Activated CD4-positive, alpha-beta memory T cell treated with anti-CD3 and anti-CD28 coated beads for 36 hours (primary cell): ENCODE results near the gene CDH12. TPM values are rescaled to one million over a fixed set of nuclear protein-coding genes. Genes with fewer than 3 reads are reported as not detected.
"Not testable (repeated sequence)": the region's sequence is repeated elsewhere in the genome, so short reads cannot be mapped to it uniquely, and the experiment has no call there.

Experiments used
- CTCF ChIA-PET: fragments of 350-600 bp; sonication (Branson Sonifier 250); formaldehyde crosslinking; loops from one replicate; lab custom pipeline; 2021; ENCODE audit warnings: antibody characterized with exemption, inconsistent platforms; lab: Charles Lee
- POLR2A ChIA-PET: fragments of 350-600 bp; sonication (Branson Sonifier 250); formaldehyde crosslinking; loops from one replicate; lab custom pipeline; 2021; ENCODE audit warnings: antibody characterized with exemption; lab: Charles Lee
- DNase-seq: peaks from one replicate; pipeline ENCODE4 v3.0.0-alpha.2; 2020
- H3K27ac Mint-ChIP-seq: one replicate; pipeline ENCODE4 v1.8.0; 2021; ENCODE audit warnings: mixed read lengths
- H3K27me3 Mint-ChIP-seq: one replicate; pipeline ENCODE4 v1.8.0; 2021; ENCODE audit warnings: mixed read lengths
- H3K36me3 Mint-ChIP-seq: one replicate; pipeline ENCODE4 v1.8.0; 2021; ENCODE audit warnings: mixed read lengths
- H3K4me1 Mint-ChIP-seq: one replicate; pipeline ENCODE4 v1.8.0; 2021; ENCODE audit warnings: low read depth, mixed read lengths
- H3K4me3 Mint-ChIP-seq: one replicate; pipeline ENCODE4 v1.8.0; 2021; ENCODE audit warnings: mild to moderate bottlenecking, mixed read lengths
- H3K9me3 Mint-ChIP-seq: one replicate; pipeline ENCODE4 v1.8.0; 2021; ENCODE audit warnings: mixed read lengths
- intact Hi-C: fragments of 100-400 bp; cut with micrococcal nuclease; formaldehyde crosslinking; loops from one replicate; pipeline ENCODE4 v1.15.1; 2023
- total RNA-seq, 2 experiments: library from RNA; stranded (reverse); gene quantifications; one replicate each; pipeline ENCODE4 v1.2.3, GENCODE V29; 2021

Gene CDH12
- total RNA-seq, 2 experiments from 2014 or later = not detected

- H3K36me3 Mint-ChIP-seq, DNase-seq, H3K4me1 Mint-ChIP-seq, POLR2A ChIA-PET, intact Hi-C loops, CTCF ChIA-PET, H3K27me3 Mint-ChIP-seq, H3K9me3 Mint-ChIP-seq, H3K27ac Mint-ChIP-seq, H3K4me3 Mint-ChIP-seq: not testable (repeated sequence)
Measured at GRCh38 chr5:21951571-21951970, 901.6 kb downstream of the CDH12 start.

DNA sequence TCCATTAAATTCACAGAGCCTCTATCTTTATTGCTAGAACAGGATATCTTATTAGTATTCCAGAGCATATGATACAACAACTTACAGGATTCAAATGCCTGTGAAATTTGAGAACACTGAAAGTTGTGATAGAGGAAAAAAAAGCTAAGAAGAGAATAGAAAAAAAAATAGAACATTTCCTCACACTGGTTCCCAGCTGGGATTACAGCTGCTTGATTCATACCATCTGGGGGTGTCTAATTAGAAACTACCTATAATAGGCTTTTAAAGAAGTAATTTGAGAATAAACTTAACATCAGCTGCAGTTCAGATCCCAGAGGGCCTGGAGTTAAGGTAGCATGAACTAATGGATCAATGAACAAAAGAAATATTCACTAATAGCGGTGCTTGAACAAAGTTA is 922.0 kb downstream of the CDH12 start:
- intact Hi-C loops = no loop called here
- Mint-ChIP-seq H3K36me3 (no peaks in the 10 kb centered on the region), H3K27ac (no peak overlapping the region), H3K4me1 (no peaks in the 10 kb centered on the region), H3K4me3 (no peak overlapping the region), H3K27me3 (no peaks in the 10 kb centered on the region), H3K9me3 (peaks cover 22% of the 10 kb centered on the region)
- ChIA-PET POLR2A (no interaction called here), CTCF (no interaction called here)
- DNase-seq = no peak

- Mint-ChIP-seq H3K27ac (no peak overlapping the region), H3K4me1 (no peaks in the 10 kb centered on the region), H3K4me3 (no peak overlapping the region), H3K36me3 (no peaks in the 10 kb centered on the region), H3K9me3 (peaks cover 6% of the 10 kb centered on the region), H3K27me3 (no peaks in the 10 kb centered on the region)
- DNase-seq = no peak
- intact Hi-C loops = no loop called here
- ChIA-PET POLR2A (no interaction called here), CTCF (no interaction called here)
Measured at GRCh38 chr5:21919414-21920022, 933.6 kb downstream of the CDH12 start.

- Mint-ChIP-seq H3K27ac (no peak overlapping the region), H3K9me3 (peaks cover 6% of the 10 kb centered on the region), H3K27me3 (no peaks in the 10 kb centered on the region), H3K4me1 (no peaks in the 10 kb centered on the region), H3K36me3 (no peaks in the 10 kb centered on the region), H3K4me3 (no peak overlapping the region)
- intact Hi-C loops = no loop called here
- POLR2A ChIA-PET = no interaction called here
- no peak for DNase-seq
- CTCF ChIA-PET = no interaction called here
Measured at GRCh38 chr5:21918451-21918850, 934.7 kb downstream of the CDH12 start.

- CTCF ChIA-PET = no interaction called here
- intact Hi-C loops = no loop called here
- peaks cover 4% of the 10 kb centered on the region for H3K9me3 Mint-ChIP-seq
Measured at GRCh38 chr5:21910731-21911130, 942.4 kb downstream of the CDH12 start.

GRCh38 chr5:21895766-21896350 is 957.3 kb downstream of the CDH12 start:
- Mint-ChIP-seq H3K36me3 (no peaks in the 10 kb centered on the region), H3K9me3 (peaks cover 5% of the 10 kb centered on the region), H3K4me3 (no peak overlapping the region), H3K4me1 (no peaks in the 10 kb centered on the region), H3K27ac (no peak overlapping the region), H3K27me3 (no peaks in the 10 kb centered on the region)
- DNase-seq = no peak
- intact Hi-C loops = no loop called here
- ChIA-PET CTCF (no interaction called here), POLR2A (no interaction called here)

More at GRCh38 chr5:21910731-21911130, 942.4 kb downstream of the CDH12 start:
- no peak overlapping the region for H3K27ac Mint-ChIP-seq
- H3K4me3 Mint-ChIP-seq = no peak overlapping the region
- POLR2A ChIA-PET = no interaction called here
- H3K36me3 Mint-ChIP-seq = no peaks in the 10 kb centered on the region
- H3K4me1 Mint-ChIP-seq = no peaks in the 10 kb centered on the region
- no peak for DNase-seq
- no peaks in the 10 kb centered on the region for H3K27me3 Mint-ChIP-seq

DNA sequence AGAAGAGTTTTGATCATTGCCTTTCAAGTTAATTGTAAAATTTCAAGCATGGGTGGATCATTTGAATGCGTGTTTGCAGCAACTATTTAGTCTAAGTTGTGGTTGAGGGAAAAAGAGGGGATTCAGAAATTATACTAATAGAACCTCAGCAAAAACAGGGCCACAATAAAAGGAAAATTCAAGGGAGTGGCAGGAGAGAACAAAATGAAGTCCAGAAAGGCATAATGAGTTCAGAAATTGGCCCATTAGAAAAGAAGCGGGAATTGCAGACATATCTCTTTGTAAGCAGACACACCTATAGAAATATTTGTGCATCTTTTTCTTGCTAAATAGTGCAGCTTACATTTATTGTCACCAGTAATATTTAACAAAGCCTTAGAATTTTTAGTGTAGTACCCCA is 960.0 kb downstream of the CDH12 start:
- DNase-seq = no peak
- no peaks in the 10 kb centered on the region for H3K36me3 Mint-ChIP-seq
- H3K27me3 Mint-ChIP-seq = no peaks in the 10 kb centered on the region
- ChIA-PET CTCF (no interaction called here), POLR2A (no interaction called here)
- H3K27ac Mint-ChIP-seq = no peak overlapping the region
- intact Hi-C loops = no loop called here
- H3K4me1 Mint-ChIP-seq = no peaks in the 10 kb centered on the region
- H3K9me3 Mint-ChIP-seq = peaks cover 1% of the 10 kb centered on the region
- H3K4me3 Mint-ChIP-seq = no peak overlapping the region

DNA sequence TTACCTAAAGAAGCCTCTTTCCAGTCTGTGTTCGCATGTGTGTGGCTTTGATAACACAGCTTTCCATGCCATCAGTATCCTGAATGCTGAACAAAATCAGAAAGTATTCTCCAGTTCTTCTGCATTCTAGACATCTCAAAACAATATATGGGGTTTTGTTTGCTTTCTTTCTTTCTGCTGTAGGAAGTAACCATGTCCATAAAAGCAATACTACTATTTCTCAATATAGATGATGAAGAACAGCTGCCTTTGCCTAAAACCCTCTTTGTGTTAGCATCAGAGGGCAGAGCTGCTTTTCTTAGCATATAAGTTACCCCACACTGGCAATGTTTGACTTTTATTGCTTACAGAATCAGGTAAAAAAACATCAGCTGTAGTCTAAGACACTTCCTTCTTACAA is 963.6 kb downstream of the CDH12 start:
- H3K27ac Mint-ChIP-seq = no peak overlapping the region
- peaks cover 7% of the 10 kb centered on the region for H3K9me3 Mint-ChIP-seq
- no peaks in the 10 kb centered on the region for H3K27me3 Mint-ChIP-seq
- no peak overlapping the region for H3K4me3 Mint-ChIP-seq
- H3K36me3 Mint-ChIP-seq = no peaks in the 10 kb centered on the region
- intact Hi-C loops = no loop called here
- POLR2A ChIA-PET = no interaction called here
- CTCF ChIA-PET = no interaction called here
- H3K4me1 Mint-ChIP-seq = no peaks in the 10 kb centered on the region
- DNase-seq = no peak

DNA sequence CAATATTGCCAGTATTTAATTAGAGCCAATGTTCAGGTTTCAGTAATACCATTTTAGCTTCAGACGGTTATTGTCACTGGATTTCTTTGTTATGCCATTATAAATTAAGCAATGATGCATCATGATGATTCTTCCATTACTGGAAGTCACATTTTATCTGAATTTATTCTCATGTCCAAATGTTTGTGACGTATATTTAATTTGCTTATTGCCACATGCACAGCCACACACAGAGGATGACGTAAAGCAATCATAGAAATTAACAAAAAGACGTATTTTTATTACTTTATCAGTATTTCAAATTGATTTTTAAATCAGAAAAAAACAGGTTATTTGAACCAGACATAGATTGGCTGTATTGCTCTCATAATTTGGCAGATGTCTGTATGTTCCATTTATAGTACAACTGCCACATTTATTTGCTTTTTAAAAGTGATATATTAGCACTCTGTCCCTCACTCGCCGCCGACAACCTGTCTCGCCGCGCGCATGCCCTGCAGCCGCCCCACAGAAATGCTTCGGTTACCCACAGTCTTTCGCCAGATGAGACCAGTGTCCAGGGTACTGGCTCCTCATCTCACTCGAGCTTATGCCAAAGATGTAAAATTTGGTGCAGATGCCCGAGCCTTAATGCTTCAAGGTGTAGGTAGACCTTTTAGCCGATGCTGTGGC is 970.9 kb downstream of the CDH12 start:
- Mint-ChIP-seq H3K4me3 (no peak overlapping the region), H3K27ac (no peak overlapping the region), H3K4me1 (no peaks in the 10 kb centered on the region), H3K36me3 (no peaks in the 10 kb centered on the region), H3K9me3 (peaks cover 10% of the 10 kb centered on the region), H3K27me3 (no peaks in the 10 kb centered on the region)
- ChIA-PET CTCF (no interaction called here), POLR2A (no interaction called here)
- DNase-seq = no peak
- intact Hi-C loops = no loop called here

GRCh38 chr5:21880164-21880563 is 973.0 kb downstream of the CDH12 start:
- DNase-seq = no peak
- ChIA-PET CTCF (no interaction called here), POLR2A (no interaction called here)
- Mint-ChIP-seq H3K27ac (no peak overlapping the region), H3K36me3 (no peaks in the 10 kb centered on the region), H3K4me3 (no peak overlapping the region), H3K27me3 (no peaks in the 10 kb centered on the region), H3K4me1 (no peaks in the 10 kb centered on the region), H3K9me3 (peaks cover 15% of the 10 kb centered on the region)
- intact Hi-C loops = no loop called here

GRCh38 chr5:21862986-21863385 is 990.2 kb downstream of the CDH12 start:
- Mint-ChIP-seq H3K9me3 (peaks cover 19% of the 10 kb centered on the region), H3K4me3 (no peak overlapping the region), H3K4me1 (no peaks in the 10 kb centered on the region), H3K36me3 (no peaks in the 10 kb centered on the region), H3K27ac (no peak overlapping the region), H3K27me3 (no peaks in the 10 kb centered on the region)
- POLR2A ChIA-PET = no interaction called here
- CTCF ChIA-PET = no interaction called here
- DNase-seq = no peak
- intact Hi-C loops = no loop called here

DNA sequence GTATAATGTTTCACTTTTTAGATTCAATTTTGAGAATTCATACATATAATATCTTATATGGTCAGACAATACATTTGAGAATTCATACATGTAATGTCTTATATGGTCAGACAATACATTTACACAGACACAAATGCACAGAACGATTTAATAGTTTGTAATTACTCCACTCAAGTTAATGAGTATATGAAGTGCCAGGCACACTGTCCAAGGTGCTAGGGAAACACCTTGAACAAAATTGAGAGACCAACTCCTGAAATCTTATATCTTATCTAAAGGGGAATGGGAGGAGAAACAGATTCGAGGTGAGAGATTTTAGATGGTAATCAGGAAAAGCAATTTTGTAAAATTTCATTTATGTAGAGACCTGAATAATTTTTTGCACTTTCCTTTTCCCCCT is 994.7 kb downstream of the CDH12 start:
- no peaks in the 10 kb centered on the region for H3K36me3 Mint-ChIP-seq
- intact Hi-C loops = no loop called here
- no peaks in the 10 kb centered on the region for H3K4me1 Mint-ChIP-seq
- DNase-seq = no peak
- no peak overlapping the region for H3K27ac Mint-ChIP-seq
- POLR2A ChIA-PET = no interaction called here
- peaks cover 5% of the 10 kb centered on the region for H3K9me3 Mint-ChIP-seq
- CTCF ChIA-PET = no interaction called here
- no peaks in the 10 kb centered on the region for H3K27me3 Mint-ChIP-seq
- no peak overlapping the region for H3K4me3 Mint-ChIP-seq

DNA sequence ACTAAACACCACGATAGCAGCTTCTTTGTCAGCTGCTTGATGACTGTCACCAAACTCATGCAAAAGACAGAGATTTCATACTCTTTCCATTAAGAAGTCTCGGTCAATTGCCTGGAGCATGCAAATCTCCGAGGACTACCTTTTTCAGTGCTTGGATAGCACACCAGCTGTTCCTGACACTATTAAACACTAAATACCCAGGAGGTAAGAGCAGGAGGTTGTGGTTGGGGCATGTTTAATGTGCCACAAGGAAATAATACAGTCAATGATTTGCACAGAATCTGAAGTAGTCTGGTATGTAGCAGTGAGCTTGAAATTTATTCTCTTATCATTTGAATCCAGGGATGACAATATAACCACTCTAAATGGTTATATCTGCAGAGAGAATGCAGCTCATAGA is 996.2 kb downstream of the CDH12 start:
- H3K4me1 Mint-ChIP-seq = no peaks in the 10 kb centered on the region
- H3K36me3 Mint-ChIP-seq = no peaks in the 10 kb centered on the region
- H3K27ac Mint-ChIP-seq = no peak overlapping the region
- no peaks in the 10 kb centered on the region for H3K27me3 Mint-ChIP-seq
- no peak for DNase-seq
- H3K9me3 Mint-ChIP-seq = peaks cover 5% of the 10 kb centered on the region
- ChIA-PET POLR2A (no interaction called here), CTCF (no interaction called here)
- no peak overlapping the region for H3K4me3 Mint-ChIP-seq
- intact Hi-C loops = no loop called here
